GM12892 (cell line): Measurements from ENCODE around the gene KCNJ8. TPM values are rescaled to one million over a fixed set of nuclear protein-coding genes. Genes with fewer than 3 reads are reported as not detected.
"Not testable (repeated sequence)": the region's sequence is repeated elsewhere in the genome, so short reads cannot be mapped to it uniquely, and the experiment has no call there.

Source experiments
- DNase-seq: peaks from one replicate; pipeline ENCODE4 v3.0.0; 2011; ENCODE audit not compliant: insufficient read length
- FAIRE-seq: peaks from 2 replicates; lab custom pipeline; 2011; peaks lifted over from hg19 to GRCh38; lab: Jason Lieb, UNC
- POLR2A ChIP-seq: IDR thresholded peaks from 2 replicates; pipeline ENCODE4 v1.6.1; 2011; ENCODE audit warnings: low read depth, low read length, control low read depth
- POLR2AphosphoS5 ChIP-seq: IDR thresholded peaks from 2 replicates; pipeline ENCODE4 v1.6.1; 2011; ENCODE audit warnings: low read depth, low read length, control low read depth
- TAF1 ChIP-seq: IDR thresholded peaks from 2 replicates; pipeline ENCODE4 v1.6.1; 2011; ENCODE audit warnings: low read depth, mild to moderate bottlenecking, control low read depth, low read length, borderline replicate concordance
- polyA plus RNA-seq: library from polyadenylated mRNA; unstranded; fragments of >200 nt; gene quantifications from one replicate; pipeline ENCODE4 v1.2.1, GENCODE V29; 2012; ENCODE audit warnings: missing spikeins, inconsistent platforms; ENCODE audit not compliant: missing spikeins

Gene KCNJ8
- not detected for polyA plus RNA-seq

- TF ChIP-seq POLR2A, result no peak
- TF ChIP-seq POLR2AphosphoS5, result no peak
- no peak for TF ChIP-seq TAF1
- FAIRE-seq (no peak), DNase-seq (no peak)
These were observed at the start of gene KCNJ8 for GRCh38 chr12:21774358-21775132. TSS of gene KCNJ8 (minus strand) at chr12:21774706. CDS start at chr12:21773616, 1,090 bp downstream.

- TF ChIP-seq TAF1 (no peak), POLR2A (no peak), POLR2AphosphoS5 (no peak)
- DNase-seq, result no peak
- FAIRE-seq, result no peak
These were observed 49.1 kb upstream of the KCNJ8 start for GRCh38 chr12:21823581-21823980.

GRCh38 chr12:21819678-21820077 lies 45.2 kb upstream of the KCNJ8 start:
- FAIRE-seq, result no peak
- TF ChIP-seq POLR2AphosphoS5 (no peak), TAF1 (no peak), POLR2A (no peak)
- no peak for DNase-seq

- no peak for DNase-seq
These were observed 44.7 kb upstream of the KCNJ8 start for GRCh38 chr12:21819236-21819635.

GRCh38 chr12:21818627-21819026 lies 44.1 kb upstream of the KCNJ8 start:
- TF ChIP-seq TAF1, result no peak
- TF ChIP-seq POLR2A, result no peak
- no peak for TF ChIP-seq POLR2AphosphoS5
- FAIRE-seq (no peak), DNase-seq (no peak)

More at GRCh38 chr12:21819236-21819635, 44.7 kb upstream of the KCNJ8 start:
- no peak for FAIRE-seq
- no peak for TF ChIP-seq POLR2A
- no peak for TF ChIP-seq TAF1
- no peak for TF ChIP-seq POLR2AphosphoS5

- TF ChIP-seq POLR2AphosphoS5 (no peak), POLR2A (no peak), TAF1 (no peak)
- FAIRE-seq, result no peak
- DNase-seq, result no peak
These were observed 41.0 kb upstream of the KCNJ8 start for GRCh38 chr12:21815306-21816062.

- no peak for FAIRE-seq
- DNase-seq, result no peak
- TF ChIP-seq POLR2AphosphoS5, result no peak
- TF ChIP-seq POLR2A, result no peak
- no peak for TF ChIP-seq TAF1
These were observed 40.3 kb upstream of the KCNJ8 start for GRCh38 chr12:21814814-21815213.

GRCh38 chr12:21814327-21814726 lies 39.8 kb upstream of the KCNJ8 start:
- no peak for FAIRE-seq
- DNase-seq, result no peak
- TF ChIP-seq POLR2AphosphoS5 (no peak), TAF1 (no peak), POLR2A (no peak)

GRCh38 chr12:21813751-21814150 lies 39.2 kb upstream of the KCNJ8 start:
- TF ChIP-seq POLR2AphosphoS5, result no peak
- no peak for TF ChIP-seq TAF1
- TF ChIP-seq POLR2A, result no peak
- FAIRE-seq (no peak), DNase-seq (no peak)

GRCh38 chr12:21813125-21813524 lies 38.6 kb upstream of the KCNJ8 start:
- no peak for TF ChIP-seq POLR2A
- no peak for TF ChIP-seq TAF1
- TF ChIP-seq POLR2AphosphoS5, result no peak
- no peak for FAIRE-seq
- DNase-seq, result no peak

GRCh38 chr12:21812340-21812739 lies 37.8 kb upstream of the KCNJ8 start:
- not testable (repeated sequence) for FAIRE-seq, DNase-seq
